Fibroblast of skin of abdomen (primary cell): ENCODE results near the gene SIAH3.
A peak's percentile ranks its signal among the peaks of the same experiment; 100 is the strongest.
"Not testable (repeated sequence)": the region's sequence is repeated elsewhere in the genome, so short reads cannot be mapped to it uniquely, and the experiment has no call there.

Experiments used
- DNase-seq: peaks from one replicate; pipeline ENCODE4 v3.0.0-alpha.2; 2013

SIAH3 gene

GRCh38 chr13:45781553-45782326 is 69.8 kb downstream of the SIAH3 start:
- peak; percentile 26 for DNase-seq

DNA sequence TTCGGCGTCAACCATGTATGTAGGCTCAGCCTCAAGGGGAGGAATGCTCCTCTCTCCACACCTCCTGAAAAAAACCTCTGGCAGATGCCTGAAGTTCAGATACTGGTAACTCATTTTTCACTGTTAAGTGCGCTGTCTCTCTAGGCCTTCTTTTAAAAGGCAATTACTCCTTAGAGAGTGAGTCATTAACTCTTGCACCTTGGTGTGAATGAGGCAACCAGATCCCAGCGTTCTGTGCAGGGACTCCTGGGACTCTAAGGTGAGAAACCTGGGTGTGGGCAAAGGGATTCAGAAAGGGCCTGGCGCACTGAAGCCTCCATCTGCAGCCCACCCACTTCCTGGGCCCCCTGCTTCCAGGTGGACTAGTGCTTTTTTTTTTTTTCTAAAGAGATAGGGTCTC is 71.7 kb downstream of the SIAH3 start:
- DNase-seq = no peak

DNA sequence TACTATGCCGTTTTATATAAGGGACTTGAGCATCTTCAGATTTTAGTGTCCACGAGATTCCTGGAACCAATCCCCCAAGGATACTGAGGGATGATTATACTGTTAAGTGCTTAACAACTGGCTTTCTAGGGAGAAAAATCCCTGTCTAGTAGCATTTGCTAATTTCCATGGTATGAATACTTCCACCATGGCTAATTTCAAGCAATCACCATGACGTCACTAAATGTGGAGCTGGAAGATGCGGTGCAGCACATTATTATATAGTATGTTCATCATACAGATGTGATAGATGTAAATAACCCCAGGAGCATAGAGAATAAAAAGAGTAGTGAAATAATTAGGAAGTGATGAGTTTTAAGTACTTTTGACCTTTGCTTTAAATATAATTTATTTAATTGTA is 72.7 kb downstream of the SIAH3 start:
- peak; percentile 64 for DNase-seq

- no peak for DNase-seq
These were observed 74.8 kb downstream of the SIAH3 start for GRCh38 chr13:45776748-45777147.

DNA sequence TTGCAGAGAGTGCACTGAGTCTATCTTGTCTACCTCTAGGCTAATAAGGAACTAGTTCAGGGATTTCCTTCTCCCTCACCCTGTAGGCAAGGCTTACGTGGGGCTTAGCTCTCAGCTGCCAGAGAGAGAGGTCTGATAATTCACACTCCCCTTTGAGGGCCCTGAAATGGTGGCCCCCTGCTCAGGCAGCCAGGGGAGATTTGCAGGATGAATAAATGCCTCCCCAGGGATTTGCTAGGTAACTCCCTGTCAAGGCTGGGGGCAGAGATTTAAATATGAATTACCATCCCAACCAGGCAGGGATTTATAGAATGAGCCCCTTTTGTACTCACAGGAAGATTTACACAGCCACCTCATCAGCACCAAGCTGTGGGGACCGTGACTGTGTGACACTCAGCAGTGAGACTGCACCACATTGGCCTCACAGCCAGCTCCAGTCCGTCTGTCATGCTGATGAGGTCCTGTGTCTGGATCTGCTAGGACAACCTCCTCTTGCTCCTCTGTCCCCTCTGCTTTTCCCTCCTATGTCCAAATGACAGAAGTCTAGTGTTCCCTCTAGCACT is 76.1 kb downstream of the SIAH3 start:
- DNase-seq = no peak

DNA sequence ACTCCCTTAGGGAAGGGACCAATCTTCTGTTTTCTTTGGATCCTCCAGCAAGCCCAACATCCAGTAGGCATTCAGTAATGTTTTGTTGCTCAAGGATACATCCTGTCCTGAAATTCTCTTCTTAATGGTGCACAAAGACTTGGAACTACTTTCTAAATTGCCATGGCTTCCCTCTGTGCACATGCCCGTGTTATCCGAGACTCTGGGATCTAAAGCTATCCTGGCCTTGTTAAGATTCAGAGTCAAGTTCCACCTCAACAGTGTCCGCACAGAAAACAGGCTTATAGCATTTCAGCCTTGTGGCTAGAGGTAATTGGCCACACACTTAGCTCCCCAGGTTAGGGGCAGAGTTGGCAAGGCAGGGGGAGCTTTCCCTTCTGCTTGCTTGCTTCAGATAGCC is 77.6 kb downstream of the SIAH3 start:
- no peak for DNase-seq

GRCh38 chr13:45773236-45773635 is 78.3 kb downstream of the SIAH3 start:
- peak; percentile 60 for DNase-seq

- DNase-seq = no peak
These were observed 80.7 kb downstream of the SIAH3 start for GRCh38 chr13:45770886-45771285.

DNA sequence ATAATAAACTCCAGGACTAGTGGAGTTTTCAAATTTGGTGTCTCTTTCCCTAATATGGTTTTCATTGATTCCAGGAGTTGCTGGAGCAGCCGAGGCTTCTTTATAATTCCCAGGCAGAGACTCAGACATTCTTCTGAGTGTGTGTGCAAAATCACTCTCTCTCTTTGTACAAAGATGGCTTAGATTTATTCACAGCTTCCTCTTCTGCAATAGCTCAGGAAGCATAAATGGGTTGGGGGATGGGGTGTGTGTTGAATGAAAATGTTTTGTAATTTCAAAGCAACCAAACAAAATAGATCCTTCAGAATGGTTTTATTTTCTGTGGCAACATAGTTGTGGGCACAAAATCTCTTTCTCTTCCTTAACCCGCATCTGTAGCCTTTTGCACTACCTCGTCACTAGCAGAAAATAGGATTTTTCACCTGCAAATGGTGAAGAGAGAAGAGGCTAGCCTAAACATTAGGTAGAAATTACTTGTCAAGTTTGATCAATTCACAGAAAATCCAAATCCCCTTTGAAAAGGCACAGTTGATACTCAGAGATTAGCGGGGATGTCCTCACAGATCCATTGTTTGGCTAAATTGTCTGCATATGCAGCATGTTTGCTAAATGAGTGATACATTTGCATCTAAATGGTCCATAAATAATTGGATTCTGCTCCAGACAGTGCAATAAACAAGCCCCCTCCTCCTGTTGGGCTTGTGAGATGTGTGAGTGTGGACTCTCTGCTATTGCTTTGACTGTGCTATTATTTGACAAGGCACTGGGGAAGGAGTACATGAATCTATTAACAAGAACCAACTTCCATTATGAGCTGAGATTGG is 82.7 kb downstream of the SIAH3 start:
- peak; percentile 55 for DNase-seq

GRCh38 chr13:45765464-45765863 is 86.1 kb downstream of the SIAH3 start:
- DNase-seq = no peak

GRCh38 chr13:45763419-45763818 is 88.1 kb downstream of the SIAH3 start:
- no peak for DNase-seq

DNA sequence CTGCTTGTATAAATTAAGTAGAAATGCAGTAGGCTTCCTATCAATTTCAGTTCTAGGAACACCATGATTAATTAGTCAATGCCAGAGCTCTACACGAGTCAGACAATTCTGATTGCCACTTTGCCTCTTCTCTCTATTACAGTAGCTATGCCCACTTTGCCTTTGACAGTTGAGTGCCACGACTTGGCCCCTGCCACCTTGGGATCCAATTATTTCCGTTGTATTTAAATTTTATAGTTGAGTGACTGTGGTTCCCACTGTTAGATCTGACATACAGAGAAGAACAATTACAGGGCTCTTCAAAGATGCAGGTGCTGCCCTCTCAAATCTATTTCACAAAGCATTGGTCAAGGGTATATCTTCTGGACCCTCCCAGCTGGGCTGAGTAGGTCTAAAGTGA is 94.0 kb downstream of the SIAH3 start:
- DNase-seq = not testable (repeated sequence)

GRCh38 chr13:45756498-45756897 is 95.1 kb downstream of the SIAH3 start:
- not testable (repeated sequence) for DNase-seq

- DNase-seq = no peak
These were observed 99.0 kb downstream of the SIAH3 start for GRCh38 chr13:45752510-45752909.

DNA sequence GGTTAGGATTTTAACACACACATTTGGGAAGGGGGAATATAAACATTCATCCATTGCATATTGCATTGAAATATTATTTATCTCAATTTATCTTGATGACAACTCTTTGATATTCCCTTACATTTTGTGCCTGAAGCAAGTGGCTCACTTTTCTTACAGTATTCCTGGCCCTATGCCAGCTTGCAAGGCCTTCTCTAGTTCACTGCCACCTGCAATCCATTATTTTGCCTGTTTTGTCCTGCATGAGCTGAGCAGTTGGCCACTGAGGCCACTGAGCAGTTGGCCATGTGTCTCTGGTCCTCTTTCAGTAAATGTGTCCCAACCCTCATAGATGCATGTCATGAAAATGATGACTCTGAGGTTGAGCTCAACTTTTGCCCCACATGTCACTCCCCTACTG is 99.7 kb downstream of the SIAH3 start:
- DNase-seq = no peak

GRCh38 chr13:45750566-45750965 is 101.0 kb downstream of the SIAH3 start:
- DNase-seq = no peak

GRCh38 chr13:45748941-45749759 is 102.4 kb downstream of the SIAH3 start:
- DNase-seq = no peak

GRCh38 chr13:45747071-45747470 is 104.5 kb downstream of the SIAH3 start:
- no peak for DNase-seq

DNA sequence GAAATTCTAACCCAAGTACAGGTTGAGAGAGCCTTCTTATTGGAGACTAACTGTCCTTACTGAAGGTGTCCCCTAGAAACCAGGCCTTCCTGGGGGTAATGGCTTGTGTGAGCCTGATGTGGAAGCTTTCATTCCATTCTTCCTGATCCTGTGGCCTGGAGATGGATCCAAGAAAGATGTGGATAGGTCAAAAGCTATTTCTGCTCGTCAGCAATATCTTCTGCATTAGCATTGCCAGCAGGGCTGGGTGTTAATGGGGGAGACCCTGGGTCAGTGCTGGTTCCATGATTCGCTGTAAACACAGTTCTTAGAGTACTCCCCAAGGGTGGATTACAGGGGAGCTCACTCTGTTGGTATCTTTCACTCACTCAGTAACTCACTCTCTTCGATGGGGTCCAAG is 106.6 kb downstream of the SIAH3 start:
- no peak for DNase-seq

- DNase-seq = no peak
These were observed 108.6 kb downstream of the SIAH3 start for GRCh38 chr13:45742985-45743384.

DNA sequence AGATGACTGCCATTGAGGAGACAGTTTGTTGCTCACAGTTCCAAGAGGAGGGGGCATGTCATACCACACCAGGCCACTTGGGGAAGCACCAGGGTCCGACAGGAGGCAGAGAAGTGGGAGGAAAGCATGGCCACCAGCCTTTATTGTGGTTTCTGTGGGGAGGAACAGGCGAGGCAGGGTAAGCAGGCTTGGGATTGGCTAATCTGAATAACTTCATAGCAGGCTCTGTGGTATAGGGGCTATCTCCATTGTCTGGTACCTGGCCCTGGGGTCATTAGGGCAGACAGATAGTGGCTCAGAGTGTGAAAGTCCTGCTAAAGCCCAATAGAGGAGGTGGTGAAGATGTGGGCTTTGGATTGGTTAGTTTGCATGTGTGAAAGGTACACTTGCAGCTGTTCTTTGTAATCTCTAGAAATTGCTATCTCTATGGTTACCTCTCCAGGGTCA is 114.0 kb downstream of the SIAH3 start:
- DNase-seq = no peak

- no peak for DNase-seq
These were observed 118.2 kb downstream of the SIAH3 start for GRCh38 chr13:45733361-45733760.

GRCh38 chr13:45732916-45733315 is 118.6 kb downstream of the SIAH3 start:
- no peak for DNase-seq
